Stimulated activated CD8-positive, alpha-beta memory T cell treated with anti-CD3 and anti-CD28 coated beads, Interleukin-7, amount 100 ng/mL, for 24 hours (primary cell): ENCODE data around the gene MAP2K5.

Source experiments
- DNase-seq: peaks from one replicate; pipeline ENCODE4 v3.0.0-alpha.2; 2020; ENCODE audit warnings: low read depth

MAP2K5 gene

DNA sequence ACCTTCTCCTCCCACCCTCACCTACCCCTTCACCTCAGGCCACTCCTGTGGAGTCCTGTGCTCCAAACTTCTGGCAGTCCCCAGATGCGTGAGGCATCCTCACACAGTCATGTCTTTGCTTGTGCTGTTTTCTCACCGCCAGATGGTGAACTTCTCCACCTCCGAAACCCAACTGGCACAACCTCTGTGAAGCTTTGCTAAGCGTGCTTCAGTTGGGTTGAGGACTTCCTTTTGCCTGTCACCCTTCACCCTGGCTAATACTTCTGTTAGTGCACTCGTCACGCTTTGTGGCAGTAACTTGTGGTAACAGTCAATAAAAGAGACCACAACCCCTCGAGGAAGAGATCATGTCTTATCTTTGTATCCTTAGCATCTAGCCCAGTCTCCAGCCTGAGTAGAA lies 240.8 kb downstream of the MAP2K5 start:
- DNase-seq: no peak

DNA sequence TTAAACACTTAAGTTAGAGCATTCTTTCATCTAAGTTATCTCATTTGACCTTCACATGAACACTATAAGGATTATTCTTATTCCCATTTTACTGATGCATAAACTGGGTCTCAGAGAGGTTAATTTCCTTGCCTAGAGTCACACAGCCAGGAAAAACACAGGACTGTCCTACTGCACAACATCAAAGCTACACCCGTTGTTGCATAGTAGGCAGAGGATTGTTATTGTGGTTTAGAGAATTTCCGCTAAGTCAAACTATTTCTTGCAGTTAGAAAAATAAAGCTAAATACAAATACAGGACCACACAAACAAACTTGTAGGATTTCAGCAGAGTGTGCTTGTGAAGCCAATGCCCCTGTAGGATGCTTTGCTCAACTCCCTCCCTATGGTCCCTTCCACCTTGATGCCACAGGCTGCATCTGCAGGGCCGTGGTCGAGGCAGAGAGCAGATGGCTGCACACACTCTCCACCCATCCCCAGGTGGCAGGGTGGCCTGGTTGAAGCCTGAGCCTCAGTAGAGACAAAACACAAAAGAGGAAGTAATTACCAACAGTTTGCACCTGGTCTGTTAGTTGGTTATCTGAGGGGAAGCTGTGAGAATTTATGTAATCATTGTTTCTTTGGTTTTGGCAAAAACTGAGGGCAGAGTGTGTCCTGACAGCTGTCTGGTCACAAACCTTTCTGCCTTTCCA lies 241.7 kb downstream of the MAP2K5 start:
- no peak for DNase-seq

DNA sequence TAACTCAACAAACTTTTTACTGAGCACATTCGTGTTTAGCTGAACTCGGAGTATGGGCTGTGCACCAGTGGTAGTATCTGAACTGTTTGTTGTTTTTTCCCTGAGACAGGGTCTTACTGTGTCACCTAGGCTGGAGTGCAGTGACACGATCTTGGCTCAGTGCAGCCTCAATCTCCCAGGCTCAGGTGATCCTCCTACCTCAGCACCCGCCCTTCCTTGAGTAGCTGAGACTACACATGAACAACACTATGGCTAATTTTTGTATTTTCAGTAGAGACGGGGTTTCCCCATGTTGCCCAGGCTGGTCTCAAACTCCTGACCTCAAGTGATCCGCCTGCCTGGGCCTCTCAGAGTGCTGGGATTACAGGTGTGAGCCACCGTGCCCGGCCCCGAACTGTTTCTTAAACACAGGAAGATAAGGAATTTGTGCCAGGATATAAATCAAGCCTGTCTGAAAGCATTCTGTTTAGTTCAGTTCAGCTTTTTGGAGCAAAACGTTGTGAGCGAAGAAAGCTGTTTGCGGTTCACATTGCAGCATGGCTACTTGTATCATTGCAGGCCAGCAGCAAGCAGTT lies 242.4 kb downstream of the MAP2K5 start:
- no peak for DNase-seq

DNA sequence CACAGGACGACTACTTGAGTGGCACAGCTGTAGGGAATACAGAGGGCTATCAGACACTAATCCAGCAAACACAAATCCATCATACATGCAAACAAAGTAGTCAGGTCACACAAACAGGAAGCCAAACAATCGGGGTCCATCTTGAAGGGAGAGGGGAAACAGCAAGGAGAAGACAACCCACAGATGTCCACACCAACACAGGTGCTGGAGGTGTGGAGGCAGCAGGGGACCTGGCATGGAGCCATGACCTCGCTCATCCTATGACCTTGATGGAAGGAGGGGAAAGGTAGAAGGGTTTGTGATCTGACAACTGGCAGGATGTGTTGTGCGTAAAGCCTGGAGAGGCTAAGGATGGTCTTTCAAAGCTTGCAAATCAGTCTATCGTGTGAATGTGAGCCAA lies 242.9 kb downstream of the MAP2K5 start:
- no peak for DNase-seq

DNA sequence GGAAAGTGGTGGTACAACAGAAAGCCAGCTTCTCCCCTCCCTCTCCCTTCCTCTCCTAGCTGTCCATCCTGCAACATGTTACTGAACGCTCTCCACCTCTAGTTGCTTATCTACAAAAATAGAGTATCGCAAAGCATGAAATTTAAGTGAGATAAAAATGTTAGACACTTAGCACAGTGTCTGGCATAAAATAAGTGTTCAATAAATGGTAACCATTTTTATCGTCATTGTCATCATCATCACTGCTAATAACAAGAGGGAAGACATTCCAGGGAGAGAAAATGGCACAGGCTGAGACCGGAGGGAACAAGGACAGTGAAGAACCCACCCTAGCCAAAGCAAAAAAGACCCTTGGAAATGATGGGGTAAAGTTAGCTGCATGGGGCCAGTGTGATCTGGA lies 244.1 kb downstream of the MAP2K5 start:
- DNase-seq: no peak

DNA sequence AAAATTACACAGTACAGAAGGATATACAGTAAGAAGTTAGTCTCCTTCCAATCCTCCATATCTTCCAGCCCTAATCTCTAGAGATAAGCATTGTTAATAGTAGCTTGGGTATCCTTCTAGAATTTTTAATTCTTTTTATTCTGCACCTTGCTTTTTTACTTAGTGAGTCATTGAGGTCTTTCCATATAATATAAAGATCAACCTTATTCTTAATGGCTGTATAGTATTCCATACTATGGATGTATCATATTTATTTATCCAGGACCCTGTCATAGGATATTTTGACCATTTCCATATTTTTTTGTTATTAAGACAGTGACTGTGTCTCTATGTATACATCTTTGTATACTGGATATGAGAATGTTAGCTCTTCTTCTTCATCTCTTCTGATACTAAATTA lies 246.5 kb downstream of the MAP2K5 start:
- DNase-seq: no peak

DNA sequence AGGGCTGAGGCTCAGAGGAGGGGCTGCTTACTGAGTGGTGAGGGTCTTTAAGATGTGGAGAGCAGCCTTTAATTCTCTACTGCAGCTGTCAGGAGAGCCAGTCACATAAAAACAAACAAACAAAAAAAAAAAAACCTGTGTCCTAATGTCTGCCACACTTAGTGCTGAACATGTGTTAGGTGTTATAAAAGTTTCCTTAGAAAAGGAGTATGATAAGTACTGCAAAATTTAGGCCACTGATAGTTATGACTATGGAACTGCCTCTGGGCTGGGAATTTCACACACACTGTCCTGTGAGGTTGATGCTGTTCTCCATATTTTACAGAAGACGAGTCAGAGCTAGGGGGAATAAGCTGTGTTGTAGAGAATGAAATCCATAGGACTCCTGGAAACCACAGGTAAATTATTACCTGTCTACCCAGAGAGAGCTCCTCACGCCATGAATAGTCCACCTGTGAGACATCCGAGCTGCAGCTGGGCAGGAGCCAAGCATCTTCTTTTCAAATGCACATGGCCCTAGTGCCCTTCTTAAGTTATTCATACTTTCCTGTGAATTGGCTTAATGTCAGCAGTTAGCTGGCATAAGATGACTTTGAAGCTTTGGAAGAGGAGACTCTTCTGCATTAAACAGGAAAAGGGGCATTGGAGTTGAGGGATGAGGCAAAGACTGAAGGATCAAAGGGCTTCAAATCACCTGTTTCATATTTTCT lies 248.3 kb downstream of the MAP2K5 start:
- no peak for DNase-seq

DNA sequence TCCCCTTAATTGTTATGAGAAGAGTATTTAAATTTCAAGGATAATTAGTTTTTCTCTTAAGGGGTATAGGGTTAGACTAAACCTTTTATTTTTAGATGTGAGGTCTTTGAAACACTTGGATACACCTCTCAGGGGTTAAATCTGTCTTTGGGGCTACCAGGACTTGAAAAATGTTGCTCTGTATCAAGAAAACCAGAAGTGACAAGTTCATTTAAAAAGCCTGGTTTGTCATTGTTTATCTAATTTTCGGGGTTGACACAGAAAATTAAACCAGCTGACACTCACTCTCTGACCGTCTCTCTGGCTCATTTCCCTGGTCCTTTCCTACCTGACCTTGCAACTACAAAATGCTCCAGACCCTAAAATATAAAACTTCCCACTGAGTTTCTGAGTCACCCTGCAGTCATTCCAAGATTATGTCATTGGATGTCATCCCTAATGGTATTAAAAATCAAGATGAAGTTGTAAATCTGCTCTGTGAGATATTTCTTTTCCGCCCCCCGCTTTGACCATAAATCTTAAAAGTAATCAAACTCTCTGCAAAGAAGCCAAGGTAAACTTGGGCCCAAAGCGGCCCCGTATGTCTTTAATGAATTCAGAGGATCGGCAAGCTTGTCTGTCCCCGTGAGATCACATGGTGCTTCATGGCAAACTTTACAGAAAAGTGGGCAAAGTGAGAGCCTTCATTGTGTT lies 249.9 kb downstream of the MAP2K5 start:
- no peak for DNase-seq

DNA sequence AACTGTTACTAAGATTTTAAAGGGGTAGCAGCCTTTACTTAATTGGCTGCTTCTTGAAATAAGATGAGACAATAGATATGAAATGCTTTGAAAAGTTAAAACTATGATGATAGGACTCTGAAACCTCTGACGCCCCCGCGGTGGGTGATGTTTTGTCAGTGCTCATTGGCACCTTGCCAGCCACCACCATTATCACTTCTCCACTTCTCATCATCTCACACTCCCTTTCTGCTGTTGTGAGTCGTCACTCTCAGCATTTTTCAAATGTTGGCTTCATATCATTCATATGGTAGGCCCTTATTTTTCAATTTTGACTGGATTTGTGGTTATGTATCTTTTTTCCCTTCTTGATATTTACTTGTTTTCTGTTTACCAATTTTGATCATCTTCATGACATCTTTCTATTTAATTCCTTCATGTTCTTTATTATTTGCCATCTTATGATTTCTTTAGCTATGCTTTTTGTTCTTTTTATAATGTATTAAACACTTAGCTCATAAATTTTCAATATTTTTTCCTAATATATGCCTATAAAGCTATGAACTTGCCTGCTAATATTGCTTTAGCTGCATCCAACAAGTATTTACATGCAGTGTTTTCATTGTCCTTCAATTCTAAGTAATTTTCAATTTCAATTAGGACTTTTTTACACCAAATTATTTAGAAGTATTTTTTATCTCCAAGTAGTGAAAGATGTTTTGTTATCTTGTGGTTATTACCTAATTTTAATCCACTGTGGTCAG lies 252.5 kb downstream of the MAP2K5 start:
- DNase-seq: peak; percentile 26

DNA sequence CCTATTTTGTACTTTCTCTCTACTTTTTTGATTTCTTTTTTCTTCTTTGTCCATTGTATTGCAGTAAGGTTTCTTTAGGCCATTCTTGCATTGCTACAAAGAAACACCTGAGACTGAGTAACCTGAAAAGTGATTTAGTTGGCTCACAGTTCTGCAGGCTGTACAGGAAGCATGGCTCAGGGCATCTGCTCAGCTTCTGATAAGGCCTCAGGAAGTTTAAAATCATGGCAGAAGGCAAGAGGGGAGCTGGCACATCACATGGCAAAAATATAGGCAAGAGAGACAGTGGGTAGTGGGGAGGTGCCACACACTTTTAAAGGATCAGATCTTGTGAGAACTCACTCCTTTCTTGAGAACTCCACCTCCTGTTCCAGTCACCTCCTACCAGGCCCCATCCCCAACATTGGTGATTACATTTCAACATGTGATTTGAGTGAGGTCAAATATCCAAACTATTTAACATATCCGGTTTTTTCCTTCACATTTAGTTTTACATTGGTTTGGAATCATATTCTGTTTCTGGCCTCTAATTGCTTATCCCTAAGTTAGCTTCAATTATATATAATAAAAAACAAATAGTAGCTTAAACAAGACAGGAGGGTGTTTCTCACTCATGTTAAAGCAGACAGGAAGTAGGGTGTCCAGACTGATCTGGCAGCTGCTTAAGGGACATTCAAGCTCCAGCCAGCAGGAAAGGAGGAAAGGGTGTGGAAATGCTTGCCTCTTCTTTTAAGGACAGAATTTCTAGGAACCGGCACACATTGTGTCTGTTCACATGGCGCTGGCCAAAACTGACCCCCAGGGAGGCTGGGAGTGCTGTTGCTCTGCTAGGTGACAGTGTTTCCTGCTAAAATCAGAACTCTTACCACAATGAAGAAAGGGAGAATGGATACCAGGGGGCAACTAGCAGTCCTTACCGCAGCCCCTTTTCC lies 254.0 kb downstream of the MAP2K5 start:
- DNase-seq: no peak

DNA sequence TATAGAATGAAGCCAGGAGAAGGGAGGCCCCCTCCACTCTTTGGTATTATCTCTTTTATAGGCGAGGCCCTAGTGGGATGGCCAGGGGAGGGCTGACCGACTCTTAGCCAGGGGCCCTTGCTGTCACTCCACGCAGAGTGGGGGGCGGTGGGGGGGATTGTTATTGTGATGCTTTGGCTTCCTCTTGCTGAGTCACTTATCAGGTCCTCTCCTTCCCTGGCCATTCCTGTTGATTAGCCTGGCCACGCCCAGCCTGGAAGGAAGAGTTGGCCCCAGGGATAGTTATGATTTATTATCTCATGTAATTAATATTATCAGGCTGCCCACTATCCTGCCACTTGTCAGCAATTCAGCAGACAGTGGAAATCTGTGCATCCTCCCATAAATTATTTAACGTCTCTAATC lies 257.3 kb downstream of the MAP2K5 start:
- DNase-seq: no peak

DNA sequence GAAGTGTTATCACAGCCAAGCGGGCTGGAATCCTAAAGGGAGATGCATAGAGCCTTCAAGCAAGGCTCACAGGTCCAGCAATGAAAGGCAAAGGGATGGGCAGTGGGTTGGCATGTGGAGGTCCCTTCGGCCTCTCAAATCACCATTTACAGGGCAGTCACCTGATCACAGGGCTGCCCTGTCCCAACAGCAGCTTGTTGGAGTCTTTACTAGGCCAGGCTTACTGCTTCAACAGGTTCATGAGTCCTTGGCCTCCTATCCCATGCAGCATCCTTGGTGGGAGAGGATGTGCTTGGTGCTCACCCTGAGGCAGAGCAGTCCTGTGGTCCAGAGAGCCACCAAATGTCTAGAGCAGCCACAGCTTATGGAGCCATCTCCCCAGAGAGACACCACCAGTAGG lies 258.6 kb downstream of the MAP2K5 start:
- no peak for DNase-seq

DNA sequence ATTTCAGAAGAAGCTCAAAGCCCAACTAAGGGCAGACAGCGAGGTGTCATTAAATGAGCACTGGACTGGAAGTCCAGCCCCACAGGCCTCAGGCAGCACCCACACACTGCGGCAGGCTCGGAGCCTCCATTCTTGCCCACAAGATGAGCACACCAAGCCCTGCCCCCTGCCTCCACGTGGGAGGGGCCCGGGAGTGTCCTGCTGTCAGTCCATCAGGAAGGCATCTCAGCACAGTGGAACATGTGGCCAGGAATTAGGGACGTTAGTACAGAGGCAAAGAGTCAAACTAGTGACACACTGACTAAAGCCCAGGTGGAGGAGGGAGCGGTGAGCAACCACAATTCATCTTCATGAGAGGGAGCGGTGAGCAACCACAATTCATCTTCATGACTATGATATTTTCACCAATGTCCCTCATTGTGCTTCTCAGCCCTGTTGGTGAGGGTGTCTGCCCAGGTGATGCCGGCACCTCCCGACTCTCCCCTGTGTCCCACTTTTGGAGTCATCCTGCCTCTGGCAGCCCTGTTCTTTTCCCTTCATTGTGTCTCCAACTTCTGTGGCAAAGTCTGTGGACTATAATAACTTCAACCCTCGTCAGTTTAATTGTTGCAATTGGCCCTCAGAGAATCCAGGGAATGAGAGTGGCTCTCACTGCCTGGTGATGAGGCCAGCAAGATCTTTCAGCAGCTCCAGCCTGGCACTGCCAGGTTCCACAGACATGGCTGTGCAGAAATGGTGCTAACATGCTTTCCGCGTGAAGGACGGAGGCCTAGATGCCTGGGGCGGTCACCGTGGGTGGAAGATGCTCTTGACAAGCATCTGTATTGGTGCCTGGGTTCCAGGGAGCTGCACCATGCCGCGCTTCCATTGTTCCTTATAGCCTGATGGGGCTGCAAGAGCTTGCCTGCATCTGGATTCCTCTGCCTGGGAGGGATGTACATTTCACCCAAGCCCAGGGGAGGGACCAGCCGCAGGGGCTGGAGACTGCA lies 259.7 kb downstream of the MAP2K5 start:
- no peak for DNase-seq

DNA sequence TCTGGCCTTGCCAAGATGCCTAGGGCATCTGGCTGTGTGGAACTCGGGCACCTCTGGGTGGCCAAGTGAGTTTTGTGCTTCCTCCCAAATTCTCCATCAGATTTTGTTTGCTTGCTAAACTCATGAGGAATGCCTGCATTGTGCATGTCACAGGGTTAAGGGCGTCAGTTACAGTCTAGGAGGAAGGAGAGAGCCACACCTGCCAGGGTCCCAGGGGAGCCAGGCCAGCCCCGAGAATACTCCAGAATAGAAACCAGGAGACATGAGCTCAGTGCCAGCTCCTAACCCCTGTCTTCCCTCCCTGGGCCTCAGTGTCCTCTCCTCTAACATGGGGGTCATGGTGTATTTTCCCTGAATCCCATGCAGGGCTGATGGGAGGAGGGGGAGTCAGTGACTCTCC lies 260.8 kb downstream of the MAP2K5 start:
- no peak for DNase-seq

DNA sequence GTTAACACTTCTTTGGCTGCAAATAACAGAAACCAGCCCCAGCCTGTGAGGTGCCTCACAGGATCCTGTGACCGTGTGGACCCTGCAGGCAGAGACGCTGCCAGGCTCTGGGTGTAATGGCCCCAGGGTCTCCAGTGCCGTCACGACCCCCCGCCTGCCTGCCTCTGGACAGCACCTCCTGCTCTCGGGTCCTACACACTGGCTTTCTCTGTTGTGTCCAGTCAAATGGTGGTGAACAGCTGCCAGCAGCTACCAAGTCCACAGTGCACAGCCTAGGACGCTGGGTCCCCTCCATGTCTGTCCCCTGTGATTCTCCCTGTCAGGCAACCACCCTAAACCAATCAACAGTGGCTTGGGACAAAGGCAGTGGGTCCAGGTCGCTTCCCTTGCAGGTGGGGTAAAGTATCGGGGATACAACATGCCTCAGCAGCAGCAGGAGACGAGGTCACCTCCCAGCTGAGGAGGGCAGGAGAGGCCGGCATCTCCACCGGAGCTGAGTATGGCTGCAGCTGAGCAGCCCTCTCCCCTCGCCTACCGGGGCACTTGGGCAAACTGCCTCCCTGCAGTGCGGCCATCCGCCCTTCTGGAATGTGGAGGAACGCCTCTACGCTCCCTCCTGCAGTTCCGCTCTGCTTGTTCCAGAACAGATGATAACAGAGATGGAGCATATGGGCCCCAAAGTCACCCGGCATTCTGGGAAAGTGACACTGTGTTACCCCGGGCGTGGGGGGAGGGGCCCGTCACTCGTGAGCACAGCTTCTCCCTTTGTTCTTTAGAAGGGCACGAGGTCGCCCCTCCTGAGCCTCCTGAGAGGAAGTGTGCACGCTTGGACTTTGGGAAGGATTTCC lies 261.7 kb downstream of the MAP2K5 start:
- no peak for DNase-seq

DNA sequence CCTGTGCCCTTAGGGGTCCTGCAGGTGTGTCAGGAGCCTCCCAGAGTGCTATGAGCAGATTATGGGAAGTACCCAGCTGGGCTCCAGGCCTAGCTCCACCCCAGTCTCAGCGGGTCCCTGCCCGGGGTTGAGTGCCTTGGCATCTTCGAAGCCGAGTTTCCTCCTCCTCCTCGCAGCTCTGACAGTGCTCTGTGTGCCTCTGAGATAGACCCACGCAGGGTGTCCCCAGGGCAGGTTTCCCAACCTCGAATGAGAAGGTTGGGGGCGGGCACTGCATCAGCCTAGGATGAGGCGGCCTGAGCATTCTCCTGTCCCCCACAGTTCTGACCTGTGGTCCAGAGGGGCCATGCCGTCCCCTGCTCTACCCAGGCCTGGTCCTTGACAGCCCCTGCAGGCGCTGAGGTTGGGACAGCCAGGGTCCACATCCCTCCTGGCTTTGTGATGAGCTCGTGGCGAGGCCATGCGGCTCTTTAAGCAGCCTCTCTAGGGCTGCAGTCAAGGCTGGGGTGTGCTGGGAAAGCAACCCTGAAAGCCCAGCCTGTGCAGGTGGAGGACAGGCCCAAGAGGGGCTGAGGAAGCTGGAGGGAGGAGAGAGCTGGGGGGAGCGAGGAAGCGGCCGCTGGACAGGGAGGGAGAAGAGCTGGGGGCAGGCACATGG lies 262.6 kb downstream of the MAP2K5 start:
- DNase-seq: no peak

DNA sequence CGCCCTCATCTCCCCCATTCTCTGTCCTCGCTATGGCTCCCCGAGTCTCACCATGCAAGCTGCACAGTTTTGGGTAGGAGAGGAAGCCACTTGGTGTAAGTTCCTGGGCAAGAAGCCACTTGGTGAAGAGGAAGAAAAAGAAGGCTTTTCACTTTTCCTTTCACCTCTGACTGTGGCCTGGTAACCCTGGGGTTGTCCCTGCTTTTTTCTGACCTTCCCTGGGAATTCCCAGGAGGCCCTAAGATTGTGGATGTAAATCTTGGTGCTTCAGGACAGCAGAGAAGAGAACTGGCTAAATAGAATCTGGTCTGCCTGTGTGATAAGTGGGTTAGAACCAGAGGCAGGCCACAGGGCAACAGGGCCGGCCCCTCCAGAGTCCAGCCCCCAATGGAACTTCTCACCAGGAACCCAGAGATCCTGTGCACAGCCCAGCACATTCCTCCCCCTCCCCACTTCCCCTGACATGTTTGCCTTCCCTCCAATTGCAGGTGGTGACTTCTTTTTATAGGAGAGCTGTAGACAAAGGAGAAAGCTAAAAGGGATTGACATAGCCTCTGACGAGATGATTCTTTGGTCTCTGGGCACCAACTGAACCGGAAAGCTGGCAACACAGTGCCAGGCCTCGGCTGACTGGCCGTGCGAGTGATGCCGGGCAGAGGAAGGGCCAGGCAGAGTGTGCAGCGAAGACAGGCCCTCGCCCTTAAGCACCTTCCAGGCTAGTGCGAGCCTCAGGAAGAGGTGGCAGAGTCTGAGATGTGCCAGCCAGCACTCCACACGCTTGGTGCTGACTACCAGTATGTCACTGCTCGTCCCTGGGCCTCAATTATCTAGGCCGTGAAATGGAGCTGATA lies 263.4 kb downstream of the MAP2K5 start:
- no peak for DNase-seq
